GM12892 (cell line): ENCODE results near the gene CCDC57.
"Not testable (repeated sequence)": the region's sequence is repeated elsewhere in the genome, so short reads cannot be mapped to it uniquely, and the experiment has no call there.

Source experiments
- POLR2A ChIP-seq: IDR thresholded peaks from 2 replicates; pipeline ENCODE4 v1.6.1; 2011; ENCODE audit warnings: low read depth, low read length, control low read depth
- POLR2AphosphoS5 ChIP-seq: IDR thresholded peaks from 2 replicates; pipeline ENCODE4 v1.6.1; 2011; ENCODE audit warnings: low read depth, low read length, control low read depth
- TAF1 ChIP-seq: IDR thresholded peaks from 2 replicates; pipeline ENCODE4 v1.6.1; 2011; ENCODE audit warnings: low read depth, mild to moderate bottlenecking, control low read depth, low read length, borderline replicate concordance

- not testable (repeated sequence) for TF ChIP-seq POLR2A, TAF1, POLR2AphosphoS5
Measured at GRCh38 chr17:82193050-82193449, 19.6 kb downstream of the CCDC57 start.
